NCI-H82 treated with DMSO at 0.1 percent for 48 hours (cell line): ENCODE results near the gene VMO1.

Experiments
- DNase-seq: peaks from one replicate; lab custom pipeline; 2025; ENCODE audit not compliant: unreplicated experiment; lab: John Stamatoyannopoulos, UW

The VMO1 gene

GRCh38 chr17:4800462-4801196, 14.5 kb upstream of the VMO1 start:
- no peak for DNase-seq

DNA sequence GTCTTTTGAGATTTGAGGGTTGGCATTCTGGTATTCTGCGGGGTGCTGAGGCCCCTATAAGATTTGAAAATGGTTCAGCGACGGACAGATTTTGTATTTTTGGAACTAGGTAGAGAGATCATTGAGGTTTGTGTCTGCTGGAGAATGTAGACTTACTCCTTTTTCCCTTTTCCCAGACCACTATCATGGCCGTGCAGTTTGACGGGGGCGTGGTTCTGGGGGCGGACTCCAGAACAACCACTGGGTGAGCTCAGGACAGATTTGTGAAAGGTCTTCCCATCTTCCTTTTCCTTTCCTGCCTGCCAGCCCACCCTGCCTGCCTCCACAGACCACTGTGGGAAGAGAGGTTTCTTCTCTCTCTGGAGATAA, 10.4 kb upstream of the VMO1 start:
- DNase-seq, result no peak

- DNase-seq, result no peak
These were observed 9.0 kb upstream of the VMO1 start for GRCh38 chr17:4795168-4795567.

DNA sequence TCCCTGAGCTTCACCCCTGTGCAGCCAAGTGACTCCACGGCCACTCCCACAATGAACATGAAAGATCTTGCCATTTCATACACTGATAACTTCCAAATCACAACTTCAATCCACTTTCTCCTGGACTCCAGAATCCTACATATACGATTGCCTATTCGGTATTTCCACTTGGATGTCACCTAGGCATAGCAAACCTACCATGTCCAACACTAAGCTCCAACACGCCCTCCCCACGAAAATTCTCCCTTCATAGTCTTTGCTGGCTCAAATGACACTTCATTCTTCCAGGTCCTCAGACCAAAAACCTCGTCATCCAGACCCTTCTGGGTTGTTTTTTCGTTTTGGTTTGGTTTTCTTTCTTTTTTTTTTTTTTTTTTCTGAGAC, 4.5 kb upstream of the VMO1 start:
- no peak for DNase-seq

GRCh38 chr17:4789951-4790704, 4.0 kb upstream of the VMO1 start:
- peak; percentile 66 for DNase-seq

- DNase-seq, result peak; percentile 38
These were observed 3.5 kb upstream of the VMO1 start for GRCh38 chr17:4789701-4789950.

DNA sequence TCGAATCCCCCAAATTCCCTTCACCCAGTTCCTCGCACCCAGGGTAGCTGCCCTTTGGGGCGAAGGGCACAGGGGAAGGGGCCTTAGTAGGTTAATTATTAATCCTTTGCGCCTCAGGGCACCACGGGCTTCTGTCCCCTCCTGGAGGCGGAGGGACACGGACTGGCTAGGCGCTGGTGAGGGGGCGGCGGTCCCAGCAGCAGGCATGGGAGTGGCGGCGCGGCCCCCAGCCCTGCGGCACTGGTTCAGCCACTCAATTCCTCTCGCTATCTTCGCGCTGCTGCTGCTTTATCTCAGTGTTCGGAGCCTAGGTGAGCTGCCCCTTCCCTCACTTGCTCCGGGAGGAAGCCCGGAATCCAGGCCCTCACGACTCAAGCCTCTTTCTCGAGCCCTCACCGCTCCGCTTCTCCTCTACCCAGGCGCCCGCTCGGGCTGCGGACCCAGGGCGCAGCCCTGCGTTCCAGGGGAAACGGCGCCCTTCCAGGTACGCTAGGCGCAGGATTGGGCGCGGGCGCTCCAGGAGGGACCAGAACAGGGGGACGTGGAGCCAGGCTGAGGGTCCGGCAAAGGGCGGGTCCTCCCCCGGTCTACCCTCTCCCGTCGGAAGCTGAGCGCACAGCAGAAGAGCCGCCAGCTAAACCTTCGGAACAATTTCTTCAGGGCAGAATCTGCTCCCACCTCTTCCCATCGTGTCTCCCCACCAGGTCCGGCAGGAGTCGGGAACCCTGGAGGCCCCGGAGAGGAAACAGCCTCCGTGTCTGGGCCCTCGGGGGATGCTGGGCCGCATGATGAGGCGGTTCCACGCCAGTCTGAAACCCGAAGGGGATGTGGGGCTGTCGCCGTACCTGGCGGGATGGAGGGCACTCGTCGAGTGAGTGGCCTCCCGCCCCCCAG, 2.9 kb upstream of the VMO1 start, which contains the start of gene GLTPD2:
Gene GLTPD2, plus strand, starts transcription at position 158 of the 894 bp plus-strand sequence. Its CDS starts 48 bp downstream, at position 206.
- no peak for DNase-seq

GRCh38 chr17:4788159-4788806, 2.1 kb upstream of the VMO1 start:
- DNase-seq, result no peak

- no peak for DNase-seq
These were observed 352 bp upstream of the VMO1 start for GRCh38 chr17:4786516-4786915.

GRCh38 chr17:4785311-4786105, 656 bp downstream of the VMO1 start:
- no peak for DNase-seq

DNA sequence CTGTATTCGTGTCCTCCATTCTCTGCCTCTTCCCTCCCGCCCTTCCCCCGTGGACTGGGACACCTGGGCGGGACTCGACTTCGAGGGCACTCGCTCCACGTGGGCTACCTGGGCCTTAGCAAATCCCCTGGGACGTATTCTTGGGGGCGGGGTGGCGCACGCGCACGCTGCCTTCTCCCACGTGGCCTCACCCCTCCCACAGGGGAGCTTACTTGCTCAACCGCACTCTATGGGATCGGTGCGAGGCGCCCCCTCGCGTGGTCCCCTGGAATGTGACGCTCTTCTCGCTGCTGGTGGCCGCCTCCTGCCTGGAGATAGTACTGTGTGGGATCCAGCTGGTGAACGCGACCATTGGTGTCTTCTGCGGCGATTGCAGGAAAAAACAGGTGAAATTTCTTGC, 3.5 kb downstream of the VMO1 start:
- no peak for DNase-seq

GRCh38 chr17:4780325-4780955, 5.7 kb downstream of the VMO1 start:
- no peak for DNase-seq

GRCh38 chr17:4777969-4778760, 8.0 kb downstream of the VMO1 start:
- no peak for DNase-seq

GRCh38 chr17:4772235-4772613, 13.9 kb downstream of the VMO1 start:
- no peak for DNase-seq

DNA sequence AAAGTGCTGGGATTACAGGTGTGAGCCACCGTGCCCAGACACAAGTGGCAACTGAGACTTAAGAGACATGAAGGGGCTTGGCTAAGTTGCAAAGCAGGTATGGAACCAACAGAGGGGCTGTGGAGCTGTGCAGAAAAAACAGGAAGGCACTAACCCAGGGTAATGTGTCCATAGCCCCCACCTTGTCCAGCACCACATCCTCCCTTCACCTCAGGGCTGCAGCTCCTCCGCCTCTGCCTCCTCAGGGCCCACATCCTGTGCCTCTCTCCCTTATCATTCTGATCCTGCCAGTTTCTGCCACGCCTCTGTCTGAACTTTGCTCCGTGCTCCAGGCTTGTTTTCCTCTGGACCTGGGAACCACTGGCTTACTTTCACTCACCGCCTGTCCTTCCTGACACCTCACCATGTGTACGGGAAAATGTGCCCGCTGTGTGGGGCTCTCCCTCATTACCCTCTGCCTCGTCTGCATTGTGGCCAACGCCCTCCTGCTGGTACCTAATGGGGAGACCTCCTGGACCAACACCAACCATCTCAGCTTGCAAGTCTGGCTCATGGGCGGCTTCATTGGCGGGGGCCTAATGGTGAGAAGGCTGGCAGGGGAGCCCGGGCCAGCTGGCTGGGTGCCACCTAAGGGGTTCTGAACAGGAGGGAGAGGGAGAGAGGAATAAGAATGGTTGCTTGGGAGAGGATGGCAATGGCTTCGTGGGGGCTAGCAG, 14.5 kb downstream of the VMO1 start, which contains the start of gene TM4SF5:
Gene TM4SF5, plus strand, starts transcription at position 368 of the 716 bp plus-strand sequence. Its CDS starts 37 bp downstream, at position 405.
- no peak for DNase-seq

GRCh38 chr17:4769628-4770027, 16.5 kb downstream of the VMO1 start:
- DNase-seq, result no peak

DNA sequence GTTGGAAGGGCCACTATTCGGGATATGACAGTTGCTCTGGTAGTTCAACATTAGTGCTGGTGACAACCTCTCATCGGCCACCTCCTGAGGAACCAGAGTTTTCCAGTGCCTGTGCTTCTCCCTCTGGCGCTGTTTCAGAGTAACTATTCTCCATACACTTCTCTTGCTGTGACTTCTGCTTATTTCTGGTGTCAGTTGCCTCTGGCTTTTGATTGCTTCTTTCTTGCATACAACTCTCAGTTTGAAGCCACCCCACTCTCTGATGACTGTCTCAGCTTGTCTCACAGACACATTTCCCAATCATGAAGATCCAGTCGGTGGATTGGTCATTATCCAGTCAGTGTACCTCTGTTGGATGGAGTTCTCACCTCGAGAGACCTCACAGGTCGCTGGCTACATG, 17.9 kb downstream of the VMO1 start:
- no peak for DNase-seq

- no peak for DNase-seq
These were observed 19.4 kb downstream of the VMO1 start for GRCh38 chr17:4766723-4767122.

DNA sequence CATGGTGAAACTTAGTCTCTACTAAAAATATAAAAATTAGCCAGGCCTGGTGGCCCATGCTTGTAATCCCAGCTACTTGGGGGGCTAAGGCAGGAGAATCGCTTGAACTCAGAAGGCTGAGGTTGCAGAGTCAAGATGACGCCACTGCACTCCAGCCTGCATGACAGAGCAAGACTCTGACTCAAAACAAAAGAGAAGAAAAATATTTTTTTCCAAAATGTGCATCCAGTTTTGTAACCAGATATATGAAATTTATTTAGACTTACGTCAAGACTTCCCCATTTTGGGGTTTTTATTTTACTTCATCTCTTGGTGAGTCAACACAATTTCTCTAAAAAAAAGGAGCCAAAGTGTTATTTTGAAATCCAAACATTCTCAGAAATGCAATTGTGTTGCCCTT, 20.0 kb downstream of the VMO1 start:
- no peak for DNase-seq
